HK-2 (cell line): ENCODE measurements around the gene GMPPA.

Source experiments
- DNase-seq: peaks from one replicate; pipeline ENCODE4 v3.0.0-alpha.2; 2018; ENCODE audit not compliant: unreplicated experiment

The GMPPA gene

DNA sequence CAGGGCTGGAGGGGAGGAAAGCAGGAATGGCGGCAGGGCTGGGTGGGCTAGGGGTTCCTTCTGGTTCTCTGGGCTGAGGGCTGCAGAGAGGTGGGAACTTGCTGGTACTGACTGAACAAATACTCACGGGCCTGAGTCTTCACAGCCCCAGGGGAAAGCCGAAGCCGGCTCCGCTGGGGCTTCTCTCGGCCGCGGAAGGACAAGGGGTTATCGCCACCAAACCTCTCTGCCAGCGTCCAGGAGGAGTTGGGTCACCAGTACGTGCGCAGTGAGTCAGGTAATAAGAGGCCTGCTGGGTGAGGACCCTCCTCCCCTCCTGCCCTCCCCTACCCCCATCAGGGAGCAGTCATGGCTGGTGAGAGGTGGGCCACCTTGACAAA, 13.5 kb upstream of the GMPPA start:
- no peak for DNase-seq

DNA sequence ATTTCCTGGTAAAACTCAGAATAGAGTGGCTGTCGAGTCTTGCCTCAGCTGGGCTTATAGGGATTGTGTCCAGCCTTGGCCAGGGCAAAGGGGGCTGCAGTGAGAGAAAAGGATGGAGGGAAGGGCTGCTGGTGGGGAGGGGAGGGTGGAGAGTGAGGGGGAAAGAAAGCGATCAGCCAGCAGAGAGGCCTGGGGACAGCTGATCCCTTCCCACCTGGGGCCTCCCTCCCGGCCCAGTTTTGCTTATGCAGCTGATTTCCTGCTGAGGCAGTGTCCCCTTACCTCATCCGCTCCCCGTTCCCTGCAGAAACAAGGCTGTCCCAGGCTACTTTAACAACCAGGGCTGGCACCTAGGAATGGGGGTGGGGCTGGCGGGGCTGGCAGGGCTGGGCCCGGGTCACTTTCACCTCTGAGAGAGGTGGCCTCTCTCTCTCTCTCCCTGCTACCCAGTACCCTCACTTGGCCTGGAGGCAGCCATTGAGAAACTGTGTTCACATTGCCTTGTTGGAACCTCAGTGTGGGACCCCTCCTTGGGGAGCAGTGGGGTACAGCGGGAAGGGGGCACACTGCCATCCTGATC, 12.2 kb upstream of the GMPPA start:
- no peak for DNase-seq

DNA sequence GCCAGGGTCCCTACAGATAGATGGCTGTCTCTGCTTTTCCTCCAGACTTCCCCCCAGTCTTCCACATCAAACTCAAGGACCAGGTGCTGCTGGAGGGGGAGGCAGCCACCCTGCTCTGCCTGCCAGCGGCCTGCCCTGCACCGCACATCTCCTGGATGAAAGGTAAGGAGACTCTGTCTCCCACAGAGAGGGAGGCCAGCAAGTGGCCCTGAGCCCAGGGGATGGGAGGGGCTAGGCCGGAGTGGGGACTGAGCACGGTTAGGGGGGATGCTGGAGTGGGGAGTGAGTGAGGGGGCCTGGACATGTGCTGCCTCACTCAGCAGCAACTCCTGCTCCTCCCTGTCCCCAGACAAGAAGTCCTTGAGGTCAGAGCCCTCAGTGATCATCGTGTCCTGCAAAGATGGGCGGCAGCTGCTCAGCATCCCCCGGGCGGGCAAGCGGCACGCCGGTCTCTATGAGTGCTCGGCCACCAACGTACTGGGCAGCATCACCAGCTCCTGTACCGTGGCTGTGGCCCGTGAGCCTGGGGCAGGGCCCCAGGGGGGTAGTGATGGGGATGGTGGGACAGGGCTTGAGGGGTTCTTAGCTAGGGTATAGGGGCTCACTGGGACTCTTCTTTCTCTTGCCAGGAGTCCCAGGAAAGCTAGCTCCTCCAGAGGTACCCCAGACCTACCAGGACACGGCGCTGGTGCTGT, 10.4 kb upstream of the GMPPA start:
- no peak for DNase-seq

DNA sequence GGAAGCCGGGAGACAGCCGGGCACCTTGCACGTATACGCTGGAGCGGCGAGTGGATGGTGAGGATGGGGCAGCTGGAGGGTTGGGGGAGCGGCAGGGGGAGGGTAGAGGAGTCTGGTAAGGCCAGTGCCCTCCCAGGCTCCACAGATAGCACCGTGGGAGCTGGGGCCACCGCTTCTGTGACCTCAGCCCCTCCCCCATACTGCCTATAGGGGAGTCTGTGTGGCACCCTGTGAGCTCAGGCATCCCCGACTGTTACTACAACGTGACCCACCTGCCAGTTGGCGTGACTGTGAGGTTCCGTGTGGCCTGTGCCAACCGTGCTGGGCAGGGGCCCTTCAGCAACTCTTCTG, 9.9 kb upstream of the GMPPA start:
- no peak for DNase-seq

DNA sequence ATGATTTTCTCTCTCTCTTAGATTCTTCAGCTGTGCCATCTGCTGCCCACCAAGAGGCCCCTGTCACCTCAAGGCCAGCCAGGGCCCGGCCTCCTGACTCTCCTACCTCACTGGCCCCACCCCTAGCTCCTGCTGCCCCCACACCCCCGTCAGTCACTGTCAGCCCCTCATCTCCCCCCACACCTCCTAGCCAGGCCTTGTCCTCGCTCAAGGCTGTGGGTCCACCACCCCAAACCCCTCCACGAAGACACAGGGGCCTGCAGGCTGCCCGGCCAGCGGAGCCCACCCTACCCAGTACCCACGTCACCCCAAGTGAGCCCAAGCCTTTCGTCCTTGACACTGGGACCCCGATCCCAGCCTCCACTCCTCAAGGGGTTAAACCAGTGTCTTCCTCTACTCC, 9.4 kb upstream of the GMPPA start:
- DNase-seq = no peak

DNA sequence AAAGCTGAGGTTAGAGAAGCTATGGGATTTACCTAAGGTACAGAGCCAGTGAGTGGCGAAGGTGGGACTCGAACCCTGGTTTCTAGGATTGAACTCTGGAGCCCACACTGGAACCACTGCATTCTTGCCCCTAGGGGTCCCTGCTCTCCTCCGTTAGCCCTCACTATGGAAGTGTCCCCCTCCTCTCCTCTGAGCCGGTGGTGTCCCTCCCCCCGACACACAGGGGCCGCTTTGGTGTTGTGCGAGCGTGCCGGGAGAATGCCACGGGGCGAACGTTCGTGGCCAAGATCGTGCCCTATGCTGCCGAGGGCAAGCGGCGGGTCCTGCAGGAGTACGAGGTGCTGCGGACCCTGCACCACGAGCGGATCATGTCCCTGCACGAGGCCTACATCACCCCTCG, 8.5 kb upstream of the GMPPA start:
- no peak for DNase-seq

DNA sequence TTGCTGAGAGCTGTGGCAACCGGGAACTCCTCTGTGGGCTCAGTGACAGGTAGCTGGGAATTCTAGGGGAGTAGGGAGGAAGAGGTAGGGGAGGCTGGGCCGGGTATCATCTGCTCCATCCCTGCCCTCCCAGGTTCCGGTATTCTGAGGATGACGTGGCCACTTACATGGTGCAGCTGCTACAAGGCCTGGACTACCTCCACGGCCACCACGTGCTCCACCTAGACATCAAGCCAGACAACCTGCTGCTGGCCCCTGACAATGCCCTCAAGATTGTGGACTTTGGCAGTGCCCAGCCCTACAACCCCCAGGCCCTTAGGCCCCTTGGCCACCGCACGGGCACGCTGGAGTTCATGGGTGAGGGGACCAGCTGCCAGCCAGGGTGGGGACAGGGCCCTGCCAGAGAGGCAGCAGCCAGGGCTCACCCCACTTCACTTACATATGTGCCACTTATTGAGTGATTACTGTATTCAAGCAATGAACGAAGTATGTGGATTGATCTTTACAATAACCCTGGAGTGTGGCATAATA, 8.0 kb upstream of the GMPPA start:
- DNase-seq = no peak

DNA sequence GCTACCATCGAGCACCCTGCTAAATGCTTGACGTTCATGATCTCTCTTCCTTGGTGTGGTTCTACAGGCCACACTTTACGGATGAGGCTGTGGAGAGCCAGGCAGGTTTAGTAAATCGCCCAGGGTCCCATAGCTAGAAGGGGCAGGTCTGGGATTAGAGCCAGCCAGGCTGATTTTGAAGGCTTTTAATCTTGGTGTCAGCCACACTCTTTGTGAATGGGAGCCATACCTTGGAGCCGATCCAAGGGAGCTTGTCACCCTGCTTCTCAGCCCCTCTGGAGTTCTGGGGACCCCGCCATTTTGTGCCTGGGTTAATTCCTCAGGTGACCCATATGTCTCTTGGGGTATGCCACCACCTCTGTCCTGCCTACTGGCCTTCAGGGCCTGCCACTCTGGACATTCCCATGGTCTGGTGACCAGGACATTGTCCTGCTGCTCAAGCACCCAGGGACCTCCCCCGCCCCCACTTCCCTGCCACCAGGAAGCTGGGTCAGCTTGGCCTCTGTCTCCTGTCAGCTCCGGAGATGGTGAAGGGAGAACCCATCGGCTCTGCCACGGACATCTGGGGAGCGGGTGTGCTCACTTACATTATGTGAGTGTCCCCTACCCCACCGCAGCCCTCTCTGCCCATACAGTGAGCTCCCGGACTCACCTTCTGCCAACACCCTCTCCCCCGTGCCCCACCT, 7.3 kb upstream of the GMPPA start:
- DNase-seq = no peak

DNA sequence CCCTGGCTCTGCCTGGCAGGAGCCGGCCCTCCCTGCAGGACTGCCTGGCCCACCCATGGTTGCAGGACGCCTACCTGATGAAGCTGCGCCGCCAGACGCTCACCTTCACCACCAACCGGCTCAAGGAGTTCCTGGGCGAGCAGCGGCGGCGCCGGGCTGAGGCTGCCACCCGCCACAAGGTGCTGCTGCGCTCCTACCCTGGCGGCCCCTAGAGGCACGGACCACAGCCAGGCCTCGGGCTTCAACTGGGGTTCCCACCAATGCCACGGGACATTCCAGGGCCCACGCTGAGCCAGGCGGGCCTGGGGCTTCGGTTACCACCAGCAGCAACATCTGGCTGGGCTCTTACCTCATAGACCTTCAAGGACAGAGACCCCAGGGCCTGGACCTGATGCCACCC, 6.1 kb upstream of the GMPPA start:
- DNase-seq = no peak

DNA sequence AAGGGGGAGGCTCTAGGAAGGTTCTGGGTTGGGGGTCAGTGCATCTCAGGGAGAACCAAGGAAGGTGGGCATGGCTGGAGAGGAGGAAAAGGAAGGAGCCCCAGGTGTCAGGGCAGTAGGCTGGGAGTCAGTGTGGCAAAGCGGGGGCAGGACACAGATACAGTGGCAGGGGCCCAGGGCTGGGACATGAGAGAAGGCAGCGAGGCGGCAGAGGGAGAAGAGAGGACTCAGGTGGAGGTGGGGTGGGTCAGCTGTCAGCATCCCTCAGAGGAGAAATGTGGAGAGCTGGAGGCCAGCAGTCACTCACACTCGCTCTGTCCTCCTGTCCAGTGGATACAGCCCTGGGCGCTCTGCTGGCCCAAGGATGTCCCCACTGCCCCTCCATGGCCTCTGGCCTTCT, 5.6 kb upstream of the GMPPA start:
- DNase-seq = no peak

DNA sequence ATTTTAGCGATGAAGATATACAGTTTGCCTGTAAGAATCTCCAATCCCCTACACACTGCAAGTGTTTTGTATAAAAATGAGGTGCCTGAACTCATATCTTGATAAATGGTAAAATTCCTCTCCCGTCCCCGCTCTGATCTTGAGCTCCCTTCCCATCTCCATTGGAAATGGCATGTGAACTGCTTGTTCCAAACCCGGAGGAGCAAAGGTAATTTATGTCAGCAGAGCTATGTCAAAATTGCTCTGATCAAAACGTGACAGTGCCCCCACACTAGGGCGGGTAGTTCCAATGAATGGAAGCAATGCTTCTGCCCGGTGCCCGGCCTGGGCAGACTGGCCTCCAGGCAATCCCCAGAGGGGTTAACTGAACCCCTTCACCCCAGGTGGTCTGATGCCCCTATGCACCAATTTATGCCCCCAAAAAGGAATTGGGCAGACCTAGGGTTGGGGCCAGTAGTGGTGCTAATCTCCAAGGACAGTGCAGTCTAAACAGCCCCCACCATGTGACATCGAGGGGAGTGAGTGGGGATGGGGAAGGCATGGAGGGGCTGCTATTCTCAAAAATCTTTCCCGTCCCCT, 3.6 kb upstream of the GMPPA start:
- no peak for DNase-seq

DNA sequence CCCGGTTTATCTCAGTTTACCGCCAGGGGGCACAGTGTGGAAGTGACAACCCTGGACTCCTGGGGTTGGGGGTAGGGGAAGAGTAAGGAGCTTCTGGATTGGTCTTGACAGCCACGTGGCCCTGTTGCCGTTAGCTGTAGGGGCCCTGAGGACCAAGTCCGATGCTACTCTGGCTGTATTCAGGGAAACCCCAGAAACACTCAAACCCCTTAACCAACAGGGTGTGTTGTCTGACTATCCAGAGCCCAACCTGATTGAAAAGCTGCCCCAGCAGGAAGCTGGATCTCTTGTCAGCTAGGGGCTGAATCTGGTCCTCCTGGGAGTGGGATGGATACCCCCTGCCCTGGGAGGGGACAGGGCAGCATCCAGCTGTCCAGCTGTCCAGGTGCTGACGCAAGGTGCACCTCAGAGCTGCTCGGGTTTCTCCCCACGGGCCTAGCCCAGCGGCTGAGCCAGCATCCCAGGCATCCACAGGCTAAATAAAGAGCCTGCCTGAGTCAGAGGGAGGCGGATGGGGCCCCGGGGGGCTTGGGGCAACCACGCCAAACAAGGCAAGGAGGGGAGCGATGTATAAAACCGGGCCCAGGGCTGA, 3.1 kb upstream of the GMPPA start:
- DNase-seq = peak; percentile 67

DNA sequence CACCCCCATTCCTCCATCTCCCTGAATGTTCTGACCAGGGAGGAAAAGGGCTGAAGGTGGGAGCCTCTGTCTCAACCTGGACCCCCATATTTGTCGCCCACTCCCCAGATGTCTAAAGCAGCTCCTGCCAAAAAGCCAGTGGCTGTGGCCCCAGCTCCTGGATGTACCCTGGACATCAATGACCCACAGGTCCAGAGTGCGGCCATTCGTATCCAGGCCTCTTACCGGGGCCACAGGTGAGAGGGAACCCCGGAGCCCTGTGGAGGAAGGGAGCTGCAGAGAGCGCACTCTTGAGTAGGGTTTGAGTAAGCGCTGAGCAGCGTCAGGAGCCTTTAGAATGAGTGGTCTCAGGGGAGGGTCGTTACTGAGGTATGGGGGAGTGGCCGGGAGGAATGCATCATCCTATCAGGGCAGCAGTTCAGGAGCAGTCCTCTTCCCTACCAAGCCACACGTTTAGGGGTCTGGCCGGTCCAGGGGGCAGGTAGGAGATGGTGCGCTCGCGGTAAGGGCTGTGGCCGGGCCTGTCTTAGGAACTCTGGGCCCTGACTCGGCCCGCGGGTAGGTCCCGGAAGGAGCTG, 2.4 kb upstream of the GMPPA start:
- no peak for DNase-seq

DNA sequence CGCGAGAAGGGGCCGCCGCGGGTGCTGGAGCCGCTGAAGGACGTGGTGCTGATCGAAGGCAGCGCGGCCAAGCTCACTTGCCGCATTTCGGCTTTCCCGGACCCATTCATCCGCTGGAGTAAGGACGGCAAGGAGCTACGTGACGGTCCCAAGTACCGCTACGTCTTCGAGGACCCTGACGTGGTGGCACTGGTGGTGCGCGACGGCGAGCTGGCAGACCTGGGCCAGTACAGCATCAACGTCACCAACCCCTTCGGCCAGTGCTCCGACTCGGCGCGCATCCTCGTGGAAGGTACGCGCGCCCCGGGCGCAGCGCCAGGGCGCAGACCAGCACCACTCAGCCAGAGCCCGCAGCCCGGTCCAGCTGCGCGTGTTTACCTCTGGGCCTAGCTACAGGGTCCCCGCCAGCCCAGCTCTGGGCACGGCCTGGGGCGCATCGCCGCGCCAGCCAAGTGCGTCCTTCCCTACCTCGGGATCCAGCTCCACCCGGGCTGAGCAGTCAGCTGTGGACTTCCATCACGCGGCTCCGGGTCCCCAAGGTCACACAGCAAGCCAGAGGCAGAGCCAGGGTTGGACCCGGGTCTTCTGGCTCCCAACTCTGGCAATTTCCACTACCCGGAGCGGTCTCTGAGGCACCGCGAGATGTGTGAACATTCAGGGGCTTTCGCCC, 1.7 kb upstream of the GMPPA start:
- no peak for DNase-seq

DNA sequence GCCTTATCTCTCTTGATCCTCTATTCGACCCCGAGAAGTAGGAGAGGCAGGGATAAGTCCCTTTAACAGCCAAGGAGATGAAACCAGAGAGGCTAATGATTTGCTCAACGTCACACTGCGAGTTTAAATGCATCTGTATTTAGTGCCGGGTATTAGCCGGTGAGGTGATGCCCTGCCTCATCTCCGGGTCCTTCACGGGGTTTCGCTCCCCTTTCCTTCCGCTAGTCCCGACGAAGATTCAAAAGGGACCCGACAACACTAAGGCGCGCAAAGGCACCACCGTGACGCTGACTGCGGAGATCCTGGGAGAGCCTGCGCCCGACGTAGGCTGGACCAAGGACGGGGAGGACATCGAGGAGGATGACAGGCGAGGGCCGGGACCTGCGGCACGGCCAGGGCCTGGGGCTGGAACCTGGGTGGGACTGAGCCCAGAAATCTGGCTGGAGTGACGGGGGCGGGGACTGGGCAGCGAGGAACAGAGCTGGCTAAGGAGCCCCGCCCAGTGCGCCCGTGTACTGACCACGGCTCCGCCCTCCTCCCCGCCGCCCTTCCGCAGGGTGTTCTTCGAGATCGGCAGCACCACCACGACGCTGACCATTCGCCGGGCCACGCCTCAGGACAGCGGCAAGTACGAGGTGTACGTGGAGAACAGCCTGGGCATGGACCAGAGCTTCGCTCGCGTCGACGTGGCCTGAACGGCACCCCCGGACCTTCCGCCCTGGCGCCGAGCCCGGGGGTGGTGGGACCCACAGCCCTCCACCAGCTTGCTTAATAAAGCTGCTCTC, 1.0 kb upstream of the GMPPA start:
- peak; percentile 89 for DNase-seq

DNA sequence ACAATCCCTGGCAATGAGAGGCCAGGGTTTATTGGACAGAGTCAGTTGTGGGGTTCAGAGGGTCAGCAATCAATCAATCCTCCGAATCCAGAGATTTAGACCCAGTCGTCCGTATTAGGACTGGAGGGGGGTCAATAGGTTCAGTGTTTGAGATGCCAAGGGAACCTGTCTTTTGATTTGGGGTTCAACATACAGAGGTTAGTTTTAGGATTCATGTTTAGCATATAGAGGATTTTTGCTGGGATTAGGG, 292 bp downstream of the GMPPA start:
- DNase-seq = no peak

DNA sequence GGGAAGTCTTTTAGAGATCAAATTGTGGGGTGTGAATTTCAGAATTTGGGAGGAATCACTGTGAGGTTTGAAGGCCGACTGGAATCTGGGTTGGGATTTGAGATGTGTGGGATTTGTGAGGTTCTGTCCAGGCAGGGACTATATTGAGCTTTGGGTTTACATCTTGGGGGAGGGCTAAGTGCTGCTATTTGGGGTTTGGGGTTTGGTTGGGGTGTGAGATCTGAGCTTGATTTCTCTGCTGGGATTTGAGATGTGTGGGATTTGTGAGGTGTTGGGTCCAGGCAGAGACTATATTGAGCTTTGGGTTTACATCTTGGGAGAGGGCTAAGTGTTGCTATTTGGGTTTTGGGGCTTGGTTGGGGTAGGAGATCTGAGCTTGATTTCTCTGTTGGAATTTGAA, 864 bp downstream of the GMPPA start:
- no peak for DNase-seq

DNA sequence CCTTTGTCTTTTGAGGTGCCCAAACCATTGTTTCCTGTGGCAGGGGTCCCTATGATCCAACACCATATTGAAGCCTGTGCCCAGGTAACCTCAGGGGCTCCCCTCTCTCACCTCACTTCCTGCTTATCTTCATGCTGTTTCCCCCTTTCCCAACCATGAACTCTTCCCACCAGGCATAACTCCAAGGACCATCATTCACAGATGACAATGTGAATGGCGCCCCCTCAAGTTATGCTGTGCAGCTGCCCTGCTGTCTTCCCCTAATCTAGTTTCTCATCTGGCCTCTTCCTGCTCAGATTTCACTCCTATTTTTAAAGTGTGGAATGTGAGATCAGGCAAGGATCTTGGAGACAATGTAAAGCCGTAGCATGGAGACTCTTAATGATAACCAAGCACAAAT, 1.4 kb downstream of the GMPPA start:
- no peak for DNase-seq

DNA sequence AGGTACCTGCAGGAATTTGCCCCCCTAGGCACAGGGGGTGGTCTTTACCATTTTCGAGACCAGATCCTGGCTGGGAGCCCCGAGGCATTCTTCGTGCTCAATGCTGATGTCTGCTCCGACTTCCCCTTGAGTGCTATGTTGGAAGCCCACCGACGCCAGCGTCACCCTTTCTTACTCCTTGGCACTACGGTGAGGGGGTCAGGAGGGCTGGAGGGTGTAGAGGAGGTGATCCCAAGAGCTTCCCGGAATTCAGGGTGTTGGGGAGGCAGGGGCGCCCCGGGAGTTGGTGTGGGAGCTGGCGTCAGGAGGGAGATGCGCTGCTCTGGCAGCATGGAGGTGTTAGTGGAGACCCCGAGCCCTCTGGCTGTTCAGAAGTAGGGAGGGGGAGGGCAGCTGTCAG, 3.2 kb downstream of the GMPPA start:
- no peak for DNase-seq

DNA sequence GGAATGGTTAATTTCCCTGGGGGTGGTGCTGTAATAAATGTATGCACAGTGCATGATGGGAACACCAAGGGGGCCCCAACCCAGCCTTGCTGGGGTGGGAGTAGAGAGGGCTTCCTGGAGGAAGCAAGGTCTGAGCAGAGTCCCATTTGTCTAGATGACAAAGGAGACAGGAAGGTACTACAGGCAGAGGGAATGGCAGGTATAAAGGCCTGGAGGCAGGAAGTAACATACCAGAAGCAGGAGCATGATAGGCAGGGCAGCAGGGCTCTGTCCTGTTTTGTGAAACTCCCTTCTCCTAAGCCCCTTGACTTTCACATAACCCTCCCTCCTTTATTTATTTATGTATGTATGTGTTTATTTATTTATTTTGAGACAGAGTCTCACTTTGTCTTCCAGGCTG, 3.9 kb downstream of the GMPPA start:
- DNase-seq = no peak

DNA sequence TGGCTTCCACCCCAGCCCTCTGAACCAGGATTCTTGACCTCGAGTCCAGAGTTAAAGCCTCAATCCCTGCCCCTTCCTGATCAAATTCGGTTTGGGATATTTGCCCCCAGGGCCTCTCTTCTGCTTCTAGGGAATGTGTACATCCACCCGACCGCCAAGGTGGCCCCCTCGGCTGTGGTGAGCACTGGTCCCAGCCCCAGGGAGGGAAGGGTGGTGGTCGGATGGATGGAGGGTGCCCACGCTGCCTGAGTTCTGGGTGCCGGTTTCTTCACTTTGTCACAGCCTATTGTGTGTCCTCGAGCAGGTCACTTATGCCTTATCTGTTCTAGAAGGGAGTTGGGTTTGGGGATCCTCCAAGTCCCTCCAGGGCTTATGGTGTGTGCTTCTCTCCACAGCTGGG, 6.9 kb downstream of the GMPPA start:
- no peak for DNase-seq
